ENCODE results near the gene SFRP4.

DNA sequence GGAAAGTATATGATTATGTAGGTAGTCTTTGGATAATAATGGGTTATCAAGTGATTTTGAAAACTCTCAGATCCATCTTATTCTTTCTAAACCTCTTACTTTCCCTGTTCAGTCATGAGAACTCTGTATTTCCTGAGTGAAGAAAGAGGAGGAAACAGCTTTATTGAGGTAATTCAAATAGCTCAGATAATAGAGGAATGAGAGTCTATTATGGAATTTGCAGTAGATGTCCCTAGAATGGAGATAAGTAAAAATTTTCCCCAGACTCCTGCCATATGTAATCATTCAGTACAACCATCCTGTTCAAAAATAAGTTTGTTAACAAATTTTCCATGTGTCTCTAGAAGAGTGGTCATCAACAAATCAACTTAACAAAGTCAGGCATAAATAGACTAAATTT is 40.2 kb upstream of the SFRP4 start:
- no peak for TF ChIP-seq CTCF (IDR thresholded peaks at IDR 0.05; ENCODE audit: control extremely low read depth in 1 of 3, insufficient read depth in 1 of 3, low read depth in 1 of 3, low read length in 3 of 3)
- no peak for TF ChIP-seq CEBPB (IDR thresholded peaks at IDR 0.05; ENCODE audit: low read depth, low read length)
- TF ChIP-seq POLR2A (IDR thresholded peaks at IDR 0.05; ENCODE audit: control extremely low read depth in 1 of 2, low read depth in 2 of 2, low read length in 2 of 2) = no peak
- no peak for TF ChIP-seq POLR2AphosphoS5 (IDR thresholded peaks at IDR 0.05; ENCODE audit: low read depth, low read length)
- no peak for TF ChIP-seq BRCA1 (IDR thresholded peaks at IDR 0.05; ENCODE audit: low read depth, low read length)

Measured in H1 (cell line).